ENCODE measurements around the gene HLF.
A peak's percentile ranks its signal among the peaks of the same experiment; 100 is the strongest.

Gene HLF

GRCh38 chr17:55354941-55355340 is 90.2 kb downstream of the HLF start:
- Histone ChIP-seq H3K79me1 (ENCODE audit: low read length) (no peaks in the 10 kb centered on the region), H3K9ac (ENCODE audit: low read length) (no peak overlapping the region), H3K18ac (ENCODE audit: low read length) (no peak overlapping the region), H3K79me2 (ENCODE audit: control insufficient read depth, insufficient read depth, low read length, poor library complexity) (no peaks in the 10 kb centered on the region), H4K12ac (ENCODE audit: low read depth, low read length) (no peak overlapping the region), H2BK12ac (ENCODE audit: low read length) (no peak overlapping the region), H2BK120ac (ENCODE audit: insufficient read depth, low read length, poor library complexity) (no peak overlapping the region), H2AK5ac (ENCODE audit: low read length) (no peak overlapping the region), H3K4me2 (ENCODE audit: low read length) (no peak overlapping the region), H3K27ac (ENCODE audit: low read depth, low read length) (no peak overlapping the region), H3K36me3 (ENCODE audit: control insufficient read depth in 1 of 2, insufficient read depth in 2 of 2, low read length in 2 of 2) (no peaks in the 10 kb centered on the region), H4K91ac (ENCODE audit: low read depth, low read length) (no peak overlapping the region), H2AFZ (ENCODE audit: insufficient read depth, low read length, poor library complexity) (no peak overlapping the region), H4K8ac (ENCODE audit: low read depth, low read length) (no peak overlapping the region), H3K14ac (ENCODE audit: low read length) (no peak overlapping the region), H3K4me3 (ENCODE audit: low read depth, low read length) (no peak overlapping the region), H3K4ac (ENCODE audit: low read depth, low read length) (no peak overlapping the region), H3K9me3 (ENCODE audit: insufficient read depth, low read depth, low read length) (no peaks in the 10 kb centered on the region), H2BK5ac (ENCODE audit: low read depth, low read length, poor library complexity) (no peak overlapping the region), H3K27me3 (ENCODE audit: insufficient read depth, low read length) (no peaks in the 10 kb centered on the region), H3K23ac (ENCODE audit: low read length) (no peak overlapping the region), H3K4me1 (ENCODE audit: control insufficient read depth in 1 of 2, insufficient read depth in 2 of 2, low read length in 2 of 2) (no peaks in the 10 kb centered on the region)
- WGBS (ENCODE audit: extremely low coverage, insufficient coverage, insufficient read length) = no CpG with 5 or more reads among the region's 2 CpGs
- DNase-seq = no peak

GRCh38 chr17:55356434-55357328 is 91.9 kb downstream of the HLF start:
- Histone ChIP-seq H3K79me1 (ENCODE audit: low read length) (no peaks in the 10 kb centered on the region), H3K18ac (ENCODE audit: low read length) (no peak overlapping the region), H3K9ac (ENCODE audit: low read length) (no peak overlapping the region), H2AFZ (ENCODE audit: insufficient read depth, low read length, poor library complexity) (no peak overlapping the region), H2BK120ac (ENCODE audit: insufficient read depth, low read length, poor library complexity) (no peak overlapping the region), H2BK5ac (ENCODE audit: low read depth, low read length, poor library complexity) (no peak overlapping the region), H4K91ac (ENCODE audit: low read depth, low read length) (no peak overlapping the region), H2AK5ac (ENCODE audit: low read length) (no peak overlapping the region), H3K23ac (ENCODE audit: low read length) (no peak overlapping the region), H3K4me3 (ENCODE audit: low read depth, low read length) (no peak overlapping the region), H4K12ac (ENCODE audit: low read depth, low read length) (no peak overlapping the region), H3K36me3 (ENCODE audit: control insufficient read depth in 1 of 2, insufficient read depth in 2 of 2, low read length in 2 of 2) (no peaks in the 10 kb centered on the region), H3K4me1 (ENCODE audit: control insufficient read depth in 1 of 2, insufficient read depth in 2 of 2, low read length in 2 of 2) (no peaks in the 10 kb centered on the region), H3K79me2 (ENCODE audit: control insufficient read depth, insufficient read depth, low read length, poor library complexity) (no peaks in the 10 kb centered on the region), H3K27me3 (ENCODE audit: insufficient read depth, low read length) (no peaks in the 10 kb centered on the region), H4K8ac (ENCODE audit: low read depth, low read length) (no peak overlapping the region), H2BK12ac (ENCODE audit: low read length) (no peak overlapping the region), H3K4me2 (ENCODE audit: low read length) (no peak overlapping the region), H3K4ac (ENCODE audit: low read depth, low read length) (no peak overlapping the region), H3K27ac (ENCODE audit: low read depth, low read length) (no peak overlapping the region), H3K14ac (ENCODE audit: low read length) (no peak overlapping the region), H3K9me3 (ENCODE audit: insufficient read depth, low read depth, low read length) (no peaks in the 10 kb centered on the region)
- no CpG with 5 or more reads among the region's 3 CpGs for WGBS (ENCODE audit: extremely low coverage, insufficient coverage, insufficient read length)
- peak; percentile 75 to 92 for DNase-seq

GRCh38 chr17:55360971-55361370 is 96.2 kb downstream of the HLF start:
- no peak overlapping the region for H2BK120ac ChIP-seq (ENCODE audit: insufficient read depth, low read length, poor library complexity)
- no peaks in the 10 kb centered on the region for H3K27me3 ChIP-seq (ENCODE audit: insufficient read depth, low read length)
- H3K4ac ChIP-seq (ENCODE audit: low read depth, low read length) = no peak overlapping the region
- no peak overlapping the region for H3K18ac ChIP-seq (ENCODE audit: low read length)
- H3K79me2 ChIP-seq (ENCODE audit: control insufficient read depth, insufficient read depth, low read length, poor library complexity) = no peaks in the 10 kb centered on the region
- no peak overlapping the region for H3K9ac ChIP-seq (ENCODE audit: low read length)
- H3K79me1 ChIP-seq (ENCODE audit: low read length) = no peaks in the 10 kb centered on the region
- no peak overlapping the region for H2BK5ac ChIP-seq (ENCODE audit: low read depth, low read length, poor library complexity)
- no peak for DNase-seq
- no peaks in the 10 kb centered on the region for H3K4me1 ChIP-seq (ENCODE audit: control insufficient read depth in 1 of 2, insufficient read depth in 2 of 2, low read length in 2 of 2)
- no peak overlapping the region for H4K12ac ChIP-seq (ENCODE audit: low read depth, low read length)
- H2BK12ac ChIP-seq (ENCODE audit: low read length) = no peak overlapping the region
- H3K36me3 ChIP-seq (ENCODE audit: control insufficient read depth in 1 of 2, insufficient read depth in 2 of 2, low read length in 2 of 2) = no peaks in the 10 kb centered on the region
- no peak overlapping the region for H3K27ac ChIP-seq (ENCODE audit: low read depth, low read length)
- no peak overlapping the region for H3K4me3 ChIP-seq (ENCODE audit: low read depth, low read length)
- H3K9me3 ChIP-seq (ENCODE audit: insufficient read depth, low read depth, low read length) = no peaks in the 10 kb centered on the region
- no peak overlapping the region for H3K14ac ChIP-seq (ENCODE audit: low read length)
- H3K4me2 ChIP-seq (ENCODE audit: low read length) = no peak overlapping the region
- H4K91ac ChIP-seq (ENCODE audit: low read depth, low read length) = no peak overlapping the region
- H3K23ac ChIP-seq (ENCODE audit: low read length) = no peak overlapping the region
- no peak overlapping the region for H2AK5ac ChIP-seq (ENCODE audit: low read length)
- no peak overlapping the region for H2AFZ ChIP-seq (ENCODE audit: insufficient read depth, low read length, poor library complexity)
- H4K8ac ChIP-seq (ENCODE audit: low read depth, low read length) = no peak overlapping the region

GRCh38 chr17:55363033-55363432 is 98.3 kb downstream of the HLF start:
- H4K91ac ChIP-seq (ENCODE audit: low read depth, low read length) = no peak overlapping the region
- no peak overlapping the region for H3K9ac ChIP-seq (ENCODE audit: low read length)
- H3K4ac ChIP-seq (ENCODE audit: low read depth, low read length) = no peak overlapping the region
- no peak for DNase-seq
- H3K27ac ChIP-seq (ENCODE audit: low read depth, low read length) = no peak overlapping the region
- no peaks in the 10 kb centered on the region for H3K79me2 ChIP-seq (ENCODE audit: control insufficient read depth, insufficient read depth, low read length, poor library complexity)
- H4K8ac ChIP-seq (ENCODE audit: low read depth, low read length) = no peak overlapping the region
- no peaks in the 10 kb centered on the region for H3K4me1 ChIP-seq (ENCODE audit: control insufficient read depth in 1 of 2, insufficient read depth in 2 of 2, low read length in 2 of 2)
- H2AK5ac ChIP-seq (ENCODE audit: low read length) = no peak overlapping the region
- no CpG with 5 or more reads among the region's 1 CpG for WGBS (ENCODE audit: extremely low coverage, insufficient coverage, insufficient read length)
- no peaks in the 10 kb centered on the region for H3K36me3 ChIP-seq (ENCODE audit: control insufficient read depth in 1 of 2, insufficient read depth in 2 of 2, low read length in 2 of 2)
- no peak overlapping the region for H2AFZ ChIP-seq (ENCODE audit: insufficient read depth, low read length, poor library complexity)
- no peaks in the 10 kb centered on the region for H3K27me3 ChIP-seq (ENCODE audit: insufficient read depth, low read length)
- H4K12ac ChIP-seq (ENCODE audit: low read depth, low read length) = no peak overlapping the region
- no peaks in the 10 kb centered on the region for H3K79me1 ChIP-seq (ENCODE audit: low read length)
- no peak overlapping the region for H2BK5ac ChIP-seq (ENCODE audit: low read depth, low read length, poor library complexity)
- H3K23ac ChIP-seq (ENCODE audit: low read length) = no peak overlapping the region
- H3K4me2 ChIP-seq (ENCODE audit: low read length) = no peak overlapping the region
- H3K18ac ChIP-seq (ENCODE audit: low read length) = no peak overlapping the region
- no peak overlapping the region for H3K14ac ChIP-seq (ENCODE audit: low read length)
- H3K9me3 ChIP-seq (ENCODE audit: insufficient read depth, low read depth, low read length) = no peaks in the 10 kb centered on the region
- H2BK120ac ChIP-seq (ENCODE audit: insufficient read depth, low read length, poor library complexity) = no peak overlapping the region
- H3K4me3 ChIP-seq (ENCODE audit: low read depth, low read length) = no peak overlapping the region
- no peak overlapping the region for H2BK12ac ChIP-seq (ENCODE audit: low read length)

All from trophoblast cell (in vitro differentiated cells and primary cell).